LNCAP (cell line): ENCODE measurements around the gene PTH.

ENCODE experiments used
- TF ChIP-seq, protein P1 (sequence below): fragments of 450-650 bp; IDR thresholded peaks from 2 replicates; pipeline ENCODE4 v1.5.1; 2017; ENCODE audit warnings: mild to moderate bottlenecking

PTH gene

GRCh38 chr11:13448876-13449275 is 46.9 kb downstream of the PTH start:
- TF ChIP-seq, protein P1, sequence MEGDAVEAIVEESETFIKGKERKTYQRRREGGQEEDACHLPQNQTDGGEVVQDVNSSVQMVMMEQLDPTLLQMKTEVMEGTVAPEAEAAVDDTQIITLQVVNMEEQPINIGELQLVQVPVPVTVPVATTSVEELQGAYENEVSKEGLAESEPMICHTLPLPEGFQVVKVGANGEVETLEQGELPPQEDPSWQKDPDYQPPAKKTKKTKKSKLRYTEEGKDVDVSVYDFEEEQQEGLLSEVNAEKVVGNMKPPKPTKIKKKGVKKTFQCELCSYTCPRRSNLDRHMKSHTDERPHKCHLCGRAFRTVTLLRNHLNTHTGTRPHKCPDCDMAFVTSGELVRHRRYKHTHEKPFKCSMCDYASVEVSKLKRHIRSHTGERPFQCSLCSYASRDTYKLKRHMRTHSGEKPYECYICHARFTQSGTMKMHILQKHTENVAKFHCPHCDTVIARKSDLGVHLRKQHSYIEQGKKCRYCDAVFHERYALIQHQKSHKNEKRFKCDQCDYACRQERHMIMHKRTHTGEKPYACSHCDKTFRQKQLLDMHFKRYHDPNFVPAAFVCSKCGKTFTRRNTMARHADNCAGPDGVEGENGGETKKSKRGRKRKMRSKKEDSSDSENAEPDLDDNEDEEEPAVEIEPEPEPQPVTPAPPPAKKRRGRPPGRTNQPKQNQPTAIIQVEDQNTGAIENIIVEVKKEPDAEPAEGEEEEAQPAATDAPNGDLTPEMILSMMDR, result no peak

DNA sequence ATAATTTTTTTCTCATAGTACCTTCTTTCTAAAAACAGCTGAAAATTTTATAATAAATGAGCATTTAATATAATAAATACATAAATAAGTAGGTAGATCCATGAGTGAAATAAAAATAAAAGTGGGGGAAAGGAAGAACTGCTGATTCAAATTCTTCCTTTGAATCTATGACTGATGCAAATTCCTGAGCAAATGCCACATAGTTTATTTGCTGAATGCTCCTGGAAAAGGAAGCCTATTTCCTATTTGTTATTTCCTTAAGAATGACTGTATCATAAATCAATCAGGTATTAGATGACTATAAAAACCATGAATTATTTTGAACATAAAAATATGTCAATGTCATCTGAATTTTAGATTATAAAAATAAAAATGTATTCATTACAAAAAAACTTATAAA is 49.4 kb downstream of the PTH start:
- TF ChIP-seq, protein P1, result no peak

DNA sequence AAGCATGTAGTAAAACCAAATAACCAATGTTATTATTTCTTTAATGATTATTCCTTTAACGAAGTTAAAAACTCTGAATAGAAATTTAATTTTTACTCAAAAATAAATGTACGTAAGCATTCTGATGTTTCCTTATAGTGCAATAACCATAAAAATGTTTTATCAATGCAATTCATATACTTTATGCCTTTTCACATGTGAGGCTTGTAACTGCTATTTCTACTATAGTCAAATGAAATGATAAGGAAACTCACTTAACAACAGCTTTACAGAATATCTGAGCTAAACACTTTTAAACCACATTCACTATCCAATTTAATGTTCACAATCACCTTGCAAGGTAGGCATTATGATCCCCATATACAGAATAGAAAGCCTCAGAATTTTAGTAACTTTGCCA is 50.2 kb downstream of the PTH start:
- TF ChIP-seq, protein P1, result no peak
